Left lung (tissue), 14 donors: ENCODE measurements around the gene AP2S1. TPM values are rescaled to one million over a fixed set of nuclear protein-coding genes. Genes with fewer than 3 reads are reported as not detected.
A peak's percentile ranks its signal among the peaks of the same experiment; 100 is the strongest.

ENCODE experiments used
- ATAC-seq: fragments of 200-7000 bp; cut with Tn5 transposase; one replicate; pipeline ENCODE4 v1.9.1; 2020; ENCODE audit warnings: moderate library complexity
- DNase-seq, 4 donors: peaks; one replicate each; pipeline ENCODE4 v3.0.0-alpha.2; 2013 to 2020
- H3K27ac ChIP-seq, 2 donors: fragments of 200-600 bp; sonication (generic) in 1 of 2; one replicate each; pipeline versions ENCODE4 v1.5.0 to v1.8.0; 2020 to 2021
- H3K27me3 ChIP-seq, 2 donors: fragments of 200-600 bp; sonication (generic) in 1 of 2; one replicate each; pipeline versions ENCODE4 v1.5.0 to v1.8.0; 2020 to 2021
- H3K36me3 ChIP-seq, 2 donors: fragments of 200-600 bp; sonication (generic) in 1 of 2; one replicate each; pipeline versions ENCODE4 v1.5.0 to v1.8.0; 2020 to 2021
- H3K4me1 ChIP-seq, 2 donors: fragments of 200-600 bp; one replicate each; pipeline ENCODE4 v1.8.0; 2021
- H3K4me3 ChIP-seq, 2 donors: fragments of 200-600 bp; sonication (generic) in 1 of 2; one replicate each; pipeline versions ENCODE4 v1.5.0 to v1.8.0; 2020 to 2021; ENCODE audit warnings: mild to moderate bottlenecking in 1 of 2
- H3K9me3 ChIP-seq, 2 donors: fragments of 200-600 bp; sonication (generic) in 1 of 2; one replicate each; pipeline versions ENCODE4 v1.5.0 to v1.8.0; 2020 to 2021
- intact Hi-C, 2 donors: fragments of 100-400 bp; cut with DNase I; formaldehyde crosslinking; loops; one replicate each; pipeline versions ENCODE4 v1.11.2 to v1.14.2; 2022
- long read RNA-seq, 12 donors: library from polyadenylated mRNA in 2 of 12; unstranded in 2 of 12; transcript quantifications; one replicate each; pipeline ENCODE4 v2.0.0 and lab custom pipeline, GENCODE V29; 2019 to 2026
- polyA plus RNA-seq, 6 donors: library from polyadenylated mRNA; unstranded; fragments of 120-200 nt; gene quantifications; one replicate each; pipeline ENCODE4 v1.2.1, GENCODE V29; 2013; ENCODE audit not compliant: insufficient read length in 6 of 6
- total RNA-seq, 2 donors: library from RNA; stranded (reverse); fragmentation: NEBNext Ultra II Directional; extraction: Animal tissue kit (Norgen Biotek cat#: 25700); gene quantifications; one replicate each; pipeline ENCODE4 v1.2.1, GENCODE V29; 2021
- TF ChIP-seq, protein P1 (sequence below), 2 donors: fragments of 200-600 bp; sonication (generic) in 1 of 2; IDR thresholded peaks; one replicate each; pipeline versions ENCODE4 v1.5.0 to v1.8.0; 2021; ENCODE audit warnings: antibody characterized with exemption in 2 of 2
- donor health status: DM: no; HTN: yes; CAD: no.
- donor health status: DM: no; HTN: no; CAD: no.

AP2S1 gene
- total RNA-seq (100 to 1,000 TPM; 152 to 163 TPM), polyA plus RNA-seq (100 to 1,000 TPM in 4 of 6 donors, 10 to 100 TPM in 2; 92.3 to 116 (median 106) TPM)
- long read RNA-seq, donor 1, transcript AP2S1-201 (5 exons, 935 nt): major isoform, 131 of 167 reads
- long read RNA-seq, donor 1, transcript AP2S1-203 (4 exons, 636 nt): minor isoform, 8 of 167 reads
- long read RNA-seq, donor 1, transcript AP2S1-204 (4 exons, 707 nt): minor isoform, 13 of 167 reads
- long read RNA-seq, donor 1, transcript AP2S1-209 (5 exons, 898 nt): minor isoform, 5 of 167 reads
- long read RNA-seq, donor 1, partial matches to known transcripts: 0 of 167 reads
- long read RNA-seq, donor 1, other reads (novel, unspliced or antisense): 0 of 167 reads
- long read RNA-seq, donor 2, transcript AP2S1-203 (4 exons, 636 nt): minor isoform, 7 of 122 reads
- long read RNA-seq, donor 2, transcript AP2S1-204 (4 exons, 707 nt): minor isoform, 11 of 122 reads
- long read RNA-seq, donor 2, transcript AP2S1-201 (5 exons, 935 nt): major isoform, 87 of 122 reads
- long read RNA-seq, donor 2, transcript AP2S1-206 (3 exons, 355 nt): minor isoform, 6 of 122 reads
- long read RNA-seq, donor 2, partial matches to known transcripts: 0 of 122 reads
- long read RNA-seq, donor 2, other reads (novel, unspliced or antisense): 0 of 122 reads
- long read RNA-seq, donor 3, transcript AP2S1-209 (5 exons, 898 nt): minor isoform, 6 of 106 reads
- long read RNA-seq, donor 3, transcript AP2S1-201 (5 exons, 935 nt): major isoform, 85 of 106 reads
- long read RNA-seq, donor 3, transcript AP2S1-204 (4 exons, 707 nt): minor isoform, 6 of 106 reads
- long read RNA-seq, donor 3, transcript AP2S1-203 (4 exons, 636 nt): minor isoform, 6 of 106 reads
- long read RNA-seq, donor 3, partial matches to known transcripts: 0 of 106 reads
- long read RNA-seq, donor 3, other reads (novel, unspliced or antisense): 0 of 106 reads
- long read RNA-seq, donor 4, transcript AP2S1-203 (4 exons, 636 nt): minor isoform, 10 of 151 reads
- long read RNA-seq, donor 4, transcript AP2S1-201 (5 exons, 935 nt): major isoform, 125 of 151 reads
- long read RNA-seq, donor 4, partial matches to known transcripts: 0 of 151 reads
- long read RNA-seq, donor 4, other reads (novel, unspliced or antisense): 1 of 151 reads
- long read RNA-seq, donor 5, transcript AP2S1-204 (4 exons, 707 nt): minor isoform, 9 of 103 reads
- long read RNA-seq, donor 5, transcript AP2S1-206 (3 exons, 355 nt): minor isoform, 5 of 103 reads
- long read RNA-seq, donor 5, transcript AP2S1-203 (4 exons, 636 nt): minor isoform, 6 of 103 reads
- long read RNA-seq, donor 5, transcript AP2S1-201 (5 exons, 935 nt): major isoform, 79 of 103 reads
- long read RNA-seq, donor 5, partial matches to known transcripts: 0 of 103 reads
- long read RNA-seq, donor 5, other reads (novel, unspliced or antisense): 0 of 103 reads
- long read RNA-seq, donor 6, transcript AP2S1-204 (4 exons, 707 nt): minor isoform, 5 of 96 reads
- long read RNA-seq, donor 6, transcript AP2S1-201 (5 exons, 935 nt): major isoform, 82 of 96 reads
- long read RNA-seq, donor 6, partial matches to known transcripts: 0 of 96 reads
- long read RNA-seq, donor 6, other reads (novel, unspliced or antisense): 0 of 96 reads
- long read RNA-seq, donor 7, transcript AP2S1-201 (5 exons, 935 nt): major isoform, 28 of 40 reads
- long read RNA-seq, donor 7, partial matches to known transcripts: 0 of 40 reads
- long read RNA-seq, donor 7, other reads (novel, unspliced or antisense): 0 of 40 reads
- long read RNA-seq, donor 8, transcript AP2S1-201 (5 exons, 935 nt): major isoform, 61 of 73 reads
- long read RNA-seq, donor 8, partial matches to known transcripts: 0 of 73 reads
- long read RNA-seq, donor 8, other reads (novel, unspliced or antisense): 0 of 73 reads
- long read RNA-seq, donor 9: 0 reads
- long read RNA-seq, donor 10, transcript AP2S1-203 (4 exons, 636 nt): minor isoform, 6 of 265 reads
- long read RNA-seq, donor 10, transcript AP2S1-202 (5 exons, 793 nt): minor isoform, 8 of 265 reads
- long read RNA-seq, donor 10, transcript AP2S1-209 (5 exons, 898 nt): minor isoform, 10 of 265 reads
- long read RNA-seq, donor 10, transcript AP2S1-201 (5 exons, 935 nt): major isoform, 231 of 265 reads
- long read RNA-seq, donor 10, partial matches to known transcripts: 1 of 265 reads
- long read RNA-seq, donor 10, other reads (novel, unspliced or antisense): 2 of 265 reads
- long read RNA-seq, donor 11: 0 reads
- long read RNA-seq, donor 12, transcript AP2S1-201 (5 exons, 935 nt): major isoform, 66 of 86 reads
- long read RNA-seq, donor 12, transcript AP2S1-206 (3 exons, 355 nt): minor isoform, 5 of 86 reads
- long read RNA-seq, donor 12, partial matches to known transcripts: 0 of 86 reads
- long read RNA-seq, donor 12, other reads (novel, unspliced or antisense): 0 of 86 reads

DNA sequence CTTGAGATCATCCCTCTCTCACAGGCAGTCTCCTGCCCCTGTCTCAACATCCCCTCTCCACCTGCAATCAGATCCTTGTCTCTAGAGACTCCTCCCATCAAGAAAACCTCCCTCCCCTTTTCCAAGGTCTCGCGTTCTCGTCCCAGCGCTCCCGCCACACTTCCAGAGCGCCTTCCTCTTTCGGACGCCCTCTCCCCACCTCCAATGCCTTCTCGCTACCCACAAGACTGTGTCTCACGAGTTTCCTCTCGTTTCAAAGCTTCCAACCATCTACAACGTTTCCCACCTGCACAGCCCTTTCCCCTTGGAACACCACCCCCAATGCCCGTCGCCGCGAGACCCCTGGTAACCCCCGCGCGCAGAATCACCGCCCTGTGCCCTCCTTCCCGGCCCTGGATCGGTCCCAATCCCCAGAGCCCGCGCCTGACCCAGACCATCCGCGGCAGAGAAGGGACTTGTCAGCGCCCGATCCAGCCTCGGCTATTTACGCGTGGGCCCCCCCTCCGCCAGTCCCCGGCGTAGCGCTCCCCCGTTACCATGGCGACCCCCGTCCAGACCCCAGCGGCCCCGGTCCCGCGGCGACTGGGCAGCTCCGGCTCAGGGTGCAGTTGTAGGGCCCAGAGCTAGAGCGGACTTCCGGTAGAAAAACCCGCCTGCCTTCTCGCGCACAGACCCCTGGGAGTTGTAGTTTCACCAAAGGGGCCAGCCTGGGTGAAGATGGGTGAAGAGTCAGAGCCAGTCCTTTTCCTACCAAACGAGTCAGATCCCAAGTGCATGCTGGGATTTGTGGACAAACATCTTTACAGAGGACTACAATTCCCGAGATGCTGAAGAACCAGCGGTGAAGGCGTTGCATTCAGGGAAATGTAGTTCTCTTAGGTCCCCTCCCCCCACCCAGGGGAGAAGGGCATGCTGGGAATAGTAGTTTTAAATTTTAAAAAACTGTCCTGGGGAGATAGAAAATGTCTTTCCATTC is at the start of gene AP2S1:
AP2S1 (minus strand) TSS at position 619 of the 976 bp plus-strand sequence; CDS start at position 539, 80 bp downstream.
- TF ChIP-seq, protein P1, sequence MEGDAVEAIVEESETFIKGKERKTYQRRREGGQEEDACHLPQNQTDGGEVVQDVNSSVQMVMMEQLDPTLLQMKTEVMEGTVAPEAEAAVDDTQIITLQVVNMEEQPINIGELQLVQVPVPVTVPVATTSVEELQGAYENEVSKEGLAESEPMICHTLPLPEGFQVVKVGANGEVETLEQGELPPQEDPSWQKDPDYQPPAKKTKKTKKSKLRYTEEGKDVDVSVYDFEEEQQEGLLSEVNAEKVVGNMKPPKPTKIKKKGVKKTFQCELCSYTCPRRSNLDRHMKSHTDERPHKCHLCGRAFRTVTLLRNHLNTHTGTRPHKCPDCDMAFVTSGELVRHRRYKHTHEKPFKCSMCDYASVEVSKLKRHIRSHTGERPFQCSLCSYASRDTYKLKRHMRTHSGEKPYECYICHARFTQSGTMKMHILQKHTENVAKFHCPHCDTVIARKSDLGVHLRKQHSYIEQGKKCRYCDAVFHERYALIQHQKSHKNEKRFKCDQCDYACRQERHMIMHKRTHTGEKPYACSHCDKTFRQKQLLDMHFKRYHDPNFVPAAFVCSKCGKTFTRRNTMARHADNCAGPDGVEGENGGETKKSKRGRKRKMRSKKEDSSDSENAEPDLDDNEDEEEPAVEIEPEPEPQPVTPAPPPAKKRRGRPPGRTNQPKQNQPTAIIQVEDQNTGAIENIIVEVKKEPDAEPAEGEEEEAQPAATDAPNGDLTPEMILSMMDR (IDR thresholded peaks at IDR 0.05): peak in 1 of 2 donors; percentile 11
- peaks cover 7 to 34% of the 10 kb centered on the region in 2 donors for H3K4me1 ChIP-seq
- H3K4me3 ChIP-seq: peak within 1 kb of the TSS; percentile 90
- H3K36me3 ChIP-seq: peaks cover 0 to 4% of the 10 kb centered on the region in 2 donors
- ATAC-seq (peak; percentile 97), DNase-seq (peak; percentile 93 to 97 (median 94))
- H3K27ac ChIP-seq: peak within 1 kb of the TSS; percentile 87 to 93
- no peaks in the 10 kb centered on the region for H3K9me3 ChIP-seq
- intact Hi-C loops: no loop called here
- no peaks in the 10 kb centered on the region for H3K27me3 ChIP-seq

- H3K36me3 ChIP-seq: no peaks in the 10 kb centered on the region
- no peaks in the 10 kb centered on the region for H3K27me3 ChIP-seq
- no peak for ATAC-seq
- no peaks in the 10 kb centered on the region for H3K9me3 ChIP-seq
- TF ChIP-seq, protein P1 (IDR thresholded peaks at IDR 0.05): no peak
- H3K4me3 ChIP-seq: no peak overlapping the region
- intact Hi-C loops: no loop called here
- peaks cover 41 to 45% of the 10 kb centered on the region in 2 donors for H3K4me1 ChIP-seq
- H3K27ac ChIP-seq: no peak overlapping the region
- no peak for DNase-seq
These were observed 49.7 kb upstream of the AP2S1 start for GRCh38 chr19:46900341-46900740.

- H3K9me3 ChIP-seq: no peaks in the 10 kb centered on the region
- no peak overlapping the region for H3K27ac ChIP-seq
- DNase-seq (peak in 1 of 4 donors; percentile 52), ATAC-seq (no peak)
- TF ChIP-seq, protein P1 (IDR thresholded peaks at IDR 0.05): no peak
- H3K4me1 ChIP-seq: peaks cover 31 to 34% of the 10 kb centered on the region in 2 donors
- H3K27me3 ChIP-seq: no peaks in the 10 kb centered on the region
- H3K4me3 ChIP-seq: no peak overlapping the region
- intact Hi-C loops: no loop called here
- H3K36me3 ChIP-seq: no peaks in the 10 kb centered on the region
These were observed 48.1 kb upstream of the AP2S1 start for GRCh38 chr19:46898731-46899130.
